BJ (cell line): Measurements from ENCODE around the gene C3orf20. TPM values are rescaled to one million over a fixed set of nuclear protein-coding genes. Genes with fewer than 3 reads are reported as not detected.

ENCODE experiments used
- CTCF ChIA-PET: fragments of 350-600 bp; formaldehyde crosslinking; extraction: SDS; loops from one replicate; lab custom pipeline; 2021; ENCODE audit warnings: antibody characterized with exemption, inconsistent platforms; lab: Yijun Ruan, JAX
- POLR2A ChIA-PET: fragments of 300-600 bp; sonication (Branson Sonifier 250); formaldehyde crosslinking; extraction: SDS; loops from one replicate; lab custom pipeline; 2021; ENCODE audit warnings: antibody characterized with exemption; lab: Charles Lee
- DNase-seq: peaks from one replicate; pipeline ENCODE4 v3.0.0-alpha.2; 2011; ENCODE audit warnings: low read depth
- H3K27me3 ChIP-seq: 2 replicates; pipeline ENCODE4 v1.6.0; 2011; ENCODE audit warnings: low read length; ENCODE audit not compliant: control insufficient read depth, insufficient read depth
- H3K36me3 ChIP-seq: 2 replicates; pipeline ENCODE4 v1.5.1; 2011; ENCODE audit warnings: low read length; ENCODE audit not compliant: control insufficient read depth, insufficient read depth
- H3K4me3 ChIP-seq: 2 replicates; pipeline ENCODE4 v1.5.1; 2011; ENCODE audit warnings: low read depth, mild to moderate bottlenecking, control low read depth, low read length
- CTCF ChIP-seq: IDR thresholded peaks from 2 replicates; pipeline ENCODE4 v1.5.1; 2011; ENCODE audit warnings: low read depth, mild to moderate bottlenecking, control low read depth, inconsistent platforms, low read length, moderate library complexity; ENCODE audit not compliant: insufficient read depth
- polyA plus RNA-seq: library from polyadenylated mRNA; depleted of rRNA; stranded (reverse); fragments of >200 nt; gene quantifications from 2 replicates; pipeline ENCODE4 v1.2.3, GENCODE V29; 2011

C3orf20 gene
- polyA plus RNA-seq, 1 experiment = not detected

GRCh38 chr3:14764331-14765059, 89.6 kb downstream of the C3orf20 start:
- DNase-seq = no peak

GRCh38 chr3:14765060-14765400, 90.1 kb downstream of the C3orf20 start:
- Histone ChIP-seq H3K36me3 (no peaks in the 10 kb centered on the region), H3K27me3 (no peaks in the 10 kb centered on the region), H3K4me3 (no peak overlapping the region)
- ChIA-PET CTCF (no interaction called here), POLR2A (no interaction called here)
- TF ChIP-seq CTCF = no peak
- no peak for DNase-seq

More at GRCh38 chr3:14764331-14765059, 89.6 kb downstream of the C3orf20 start:
- no peak for TF ChIP-seq CTCF
- Histone ChIP-seq H3K27me3 (no peaks in the 10 kb centered on the region), H3K4me3 (no peak overlapping the region), H3K36me3 (no peaks in the 10 kb centered on the region)
- CTCF ChIA-PET = no interaction called here
- POLR2A ChIA-PET = no interaction called here

- no peak overlapping the region for H3K4me3 ChIP-seq
- POLR2A ChIA-PET = no interaction called here
- CTCF ChIA-PET = no interaction called here
Observed at GRCh38 chr3:14765576-14766427, 90.9 kb downstream of the C3orf20 start.

GRCh38 chr3:14766428-14767244, 91.7 kb downstream of the C3orf20 start:
- no peak for TF ChIP-seq CTCF
- no peak for DNase-seq
- H3K36me3 ChIP-seq = no peaks in the 10 kb centered on the region
- no peaks in the 10 kb centered on the region for H3K27me3 ChIP-seq
- no peak overlapping the region for H3K4me3 ChIP-seq
- ChIA-PET POLR2A (no interaction called here), CTCF (no interaction called here)

More at GRCh38 chr3:14765576-14766427, 90.9 kb downstream of the C3orf20 start:
- DNase-seq = no peak
- Histone ChIP-seq H3K36me3 (no peaks in the 10 kb centered on the region), H3K27me3 (no peaks in the 10 kb centered on the region)
- TF ChIP-seq CTCF = no peak
